GM12875 (cell line): ENCODE measurements around the gene TPD52L2.
"Not testable (repeated sequence)": the region's sequence is repeated elsewhere in the genome, so short reads cannot be mapped to it uniquely, and the experiment has no call there.

Source experiments
- H3K4me3 ChIP-seq: one replicate; pipeline ENCODE4 v1.5.1; 2011; ENCODE audit warnings: low read depth, low read length, control low read depth
- TF ChIP-seq, protein P1 (sequence below): IDR thresholded peaks from 2 replicates; pipeline ENCODE4 v1.5.1; 2011; ENCODE audit warnings: low read depth, mild to moderate bottlenecking, control low read depth, inconsistent platforms, low read length, moderate library complexity, borderline replicate concordance; ENCODE audit not compliant: insufficient read depth

The TPD52L2 gene

DNA sequence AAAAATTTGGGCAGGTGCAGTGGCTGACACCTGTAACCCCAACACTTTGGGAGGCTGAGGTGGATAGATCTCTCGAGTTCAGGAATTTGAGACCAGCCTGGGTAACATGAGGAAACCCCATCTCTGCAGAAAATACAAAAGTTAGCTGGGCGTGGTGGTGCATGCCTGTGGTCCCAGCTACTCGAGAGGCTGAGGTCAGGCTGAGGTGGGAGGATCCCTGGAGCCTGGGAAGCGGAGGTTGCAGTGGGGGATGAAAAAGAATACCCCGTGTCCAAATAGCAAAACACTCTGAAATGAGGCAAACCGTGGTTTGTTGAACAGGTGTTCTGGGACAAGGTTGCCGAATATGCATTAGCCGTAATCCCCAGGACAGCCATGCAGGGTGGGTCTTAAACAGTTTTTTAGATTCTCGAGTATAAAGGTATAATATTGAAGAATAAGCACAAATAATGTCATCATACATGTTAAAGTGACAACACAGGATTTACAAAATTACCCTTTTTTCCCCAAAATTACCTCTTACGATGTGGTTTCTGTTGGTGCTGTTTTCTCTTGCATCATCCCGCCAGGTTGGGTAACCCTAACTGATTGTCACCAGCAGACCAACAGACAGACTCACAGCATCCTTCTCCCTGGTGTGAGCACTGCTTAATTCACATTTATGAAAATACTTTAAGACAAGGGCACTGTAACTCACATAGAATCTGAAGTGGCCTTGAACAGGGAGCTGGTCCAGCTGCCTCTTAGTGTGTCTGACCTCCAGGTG is 38.9 kb downstream of the TPD52L2 start:
- TF ChIP-seq, protein P1, sequence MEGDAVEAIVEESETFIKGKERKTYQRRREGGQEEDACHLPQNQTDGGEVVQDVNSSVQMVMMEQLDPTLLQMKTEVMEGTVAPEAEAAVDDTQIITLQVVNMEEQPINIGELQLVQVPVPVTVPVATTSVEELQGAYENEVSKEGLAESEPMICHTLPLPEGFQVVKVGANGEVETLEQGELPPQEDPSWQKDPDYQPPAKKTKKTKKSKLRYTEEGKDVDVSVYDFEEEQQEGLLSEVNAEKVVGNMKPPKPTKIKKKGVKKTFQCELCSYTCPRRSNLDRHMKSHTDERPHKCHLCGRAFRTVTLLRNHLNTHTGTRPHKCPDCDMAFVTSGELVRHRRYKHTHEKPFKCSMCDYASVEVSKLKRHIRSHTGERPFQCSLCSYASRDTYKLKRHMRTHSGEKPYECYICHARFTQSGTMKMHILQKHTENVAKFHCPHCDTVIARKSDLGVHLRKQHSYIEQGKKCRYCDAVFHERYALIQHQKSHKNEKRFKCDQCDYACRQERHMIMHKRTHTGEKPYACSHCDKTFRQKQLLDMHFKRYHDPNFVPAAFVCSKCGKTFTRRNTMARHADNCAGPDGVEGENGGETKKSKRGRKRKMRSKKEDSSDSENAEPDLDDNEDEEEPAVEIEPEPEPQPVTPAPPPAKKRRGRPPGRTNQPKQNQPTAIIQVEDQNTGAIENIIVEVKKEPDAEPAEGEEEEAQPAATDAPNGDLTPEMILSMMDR, result no peak
- no peak overlapping the region for H3K4me3 ChIP-seq

DNA sequence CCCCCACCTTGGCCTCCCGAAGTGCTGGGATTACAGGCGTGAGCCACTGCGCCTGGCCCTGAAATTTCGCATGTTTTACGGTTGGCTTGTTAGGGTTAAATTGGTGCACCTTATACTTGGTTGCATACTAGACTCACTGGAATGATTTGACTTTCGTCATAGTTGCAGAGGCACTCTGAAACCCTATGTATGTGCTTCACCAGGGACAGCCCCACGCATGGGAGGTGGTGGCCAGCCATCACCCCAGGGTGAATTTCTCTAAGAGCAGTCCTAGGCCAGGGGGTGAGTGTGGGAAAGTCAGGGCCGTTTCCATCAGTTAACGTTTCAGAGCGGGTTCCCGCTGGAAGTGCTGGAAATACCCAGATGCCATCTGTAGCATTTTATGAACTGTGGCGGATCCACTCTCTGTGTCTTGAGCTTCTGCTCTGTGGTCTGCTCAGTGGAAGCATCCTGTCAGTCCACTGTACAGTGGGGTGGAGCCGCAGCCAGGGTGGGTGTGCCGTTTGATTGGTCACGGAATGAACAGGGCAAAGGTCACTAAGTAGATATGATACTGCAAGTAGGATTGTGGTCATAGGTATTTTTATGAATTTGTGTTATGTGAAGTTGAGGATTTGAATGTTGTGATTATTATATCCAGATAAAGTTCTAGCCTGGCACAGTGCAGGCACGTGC is 43.1 kb downstream of the TPD52L2 start:
- no peak overlapping the region for H3K4me3 ChIP-seq
- TF ChIP-seq, protein P1, result no peak

DNA sequence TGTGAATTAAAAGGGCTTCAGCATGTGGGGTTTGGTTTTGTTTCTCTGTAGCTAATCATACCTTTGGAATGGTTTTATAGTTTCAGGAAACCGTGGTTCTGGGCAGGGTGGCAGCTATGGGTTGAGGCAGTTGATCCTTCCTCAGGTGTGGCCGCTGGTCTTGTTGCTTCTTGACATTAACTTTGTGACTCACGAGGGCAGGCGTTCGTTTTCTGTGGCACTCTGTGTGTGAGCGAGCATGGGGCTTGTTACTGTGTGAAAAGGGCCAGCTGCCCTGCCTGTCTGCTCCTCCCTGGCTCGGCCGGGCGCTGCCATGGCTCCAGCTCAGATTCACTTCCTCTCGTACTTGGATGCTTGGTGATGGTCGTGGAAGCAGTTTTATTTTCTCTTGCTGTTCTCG is 46.1 kb downstream of the TPD52L2 start:
- TF ChIP-seq, protein P1, result no peak
- H3K4me3 ChIP-seq, result no peak overlapping the region

DNA sequence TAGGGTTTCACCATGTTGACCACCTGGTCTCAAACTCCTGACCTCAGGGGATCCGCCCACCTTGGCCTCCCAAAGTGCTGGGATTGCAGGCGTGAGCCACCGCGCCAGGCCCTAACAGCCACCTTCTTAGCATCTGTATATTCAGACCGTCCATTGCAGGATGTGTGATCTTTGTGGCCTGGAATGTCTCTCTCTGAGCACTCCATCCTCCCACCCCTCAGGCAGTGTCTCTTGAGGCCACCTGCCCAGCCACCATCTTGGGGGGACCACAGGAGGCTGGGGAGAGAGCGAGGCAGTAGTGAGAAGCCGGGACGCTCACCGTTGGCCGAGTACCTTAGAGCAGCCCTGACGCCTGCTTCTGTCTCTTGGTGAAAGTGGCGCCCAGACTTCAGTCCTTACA is 48.7 kb downstream of the TPD52L2 start:
- TF ChIP-seq, protein P1, result no peak
- H3K4me3 ChIP-seq, result no peak overlapping the region

DNA sequence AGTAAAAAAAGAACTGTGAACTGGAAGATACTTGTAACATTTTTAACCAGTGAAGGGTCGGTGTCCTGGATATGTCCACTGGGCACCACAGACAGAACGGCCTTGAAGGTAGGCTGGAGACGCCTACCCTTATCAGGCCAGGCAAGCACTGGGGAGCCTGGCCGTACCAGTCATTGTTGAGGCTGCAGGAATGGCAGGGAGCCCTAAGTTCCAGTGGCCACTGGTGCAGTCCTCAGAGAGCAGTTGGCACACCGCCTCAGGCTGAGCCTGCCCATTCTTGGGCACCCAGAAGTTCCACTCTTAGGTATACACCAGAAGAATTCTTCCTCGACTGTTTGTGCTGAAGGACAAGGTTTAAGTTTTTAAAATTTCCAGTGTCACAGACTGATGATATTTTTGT is 50.4 kb downstream of the TPD52L2 start:
- no peak overlapping the region for H3K4me3 ChIP-seq
- TF ChIP-seq, protein P1, result no peak

DNA sequence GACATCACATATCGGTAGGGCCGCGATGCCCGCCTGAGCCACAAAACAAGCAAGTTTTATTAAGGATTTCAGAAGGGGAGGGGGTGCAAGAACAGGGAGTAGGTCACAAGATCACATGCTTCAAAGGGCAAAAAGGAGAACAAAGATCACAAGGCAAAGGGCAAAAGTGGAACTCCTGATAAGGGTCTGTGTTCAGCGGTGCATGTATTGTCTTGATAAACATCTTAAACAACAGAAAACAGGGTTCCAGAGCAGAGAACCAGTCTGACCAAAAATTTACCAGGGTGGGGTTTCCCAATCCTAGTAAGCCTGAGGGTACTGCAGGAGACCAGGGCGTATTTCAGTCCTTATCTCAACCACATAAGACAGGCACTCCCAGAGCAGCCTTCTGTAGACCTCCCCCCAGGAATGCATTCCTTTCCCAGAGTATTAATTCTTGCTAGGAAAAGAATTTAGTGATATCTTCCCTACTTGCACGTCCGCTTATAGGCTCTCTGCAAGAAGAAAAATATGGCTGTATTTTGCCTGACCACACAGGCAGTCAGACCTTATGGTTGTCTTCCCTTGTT is 51.4 kb downstream of the TPD52L2 start:
- H3K4me3 ChIP-seq, result not testable (repeated sequence)

DNA sequence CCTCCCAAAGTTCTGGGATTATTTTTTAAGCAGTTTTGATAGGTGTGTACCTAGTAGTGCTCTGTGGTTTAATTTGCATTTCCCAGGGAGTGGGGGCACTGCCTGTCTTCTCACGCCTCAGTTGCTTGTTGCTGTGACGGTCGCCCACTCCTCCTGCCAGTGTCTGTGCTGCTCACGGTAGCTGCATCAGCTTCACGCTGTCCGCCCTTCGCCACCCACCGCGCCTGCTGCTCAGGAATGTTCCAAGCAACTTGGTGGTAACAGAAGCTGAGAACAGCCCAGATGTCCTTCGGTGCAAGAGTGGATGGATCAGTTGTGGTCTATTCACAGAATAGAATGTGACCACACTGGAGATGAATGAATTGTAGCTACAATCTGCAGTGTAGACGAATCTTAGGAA is 52.7 kb downstream of the TPD52L2 start:
- TF ChIP-seq, protein P1, result no peak
- no peak overlapping the region for H3K4me3 ChIP-seq
